ENCODE measurements around the gene LMO7.

The LMO7 gene

DNA sequence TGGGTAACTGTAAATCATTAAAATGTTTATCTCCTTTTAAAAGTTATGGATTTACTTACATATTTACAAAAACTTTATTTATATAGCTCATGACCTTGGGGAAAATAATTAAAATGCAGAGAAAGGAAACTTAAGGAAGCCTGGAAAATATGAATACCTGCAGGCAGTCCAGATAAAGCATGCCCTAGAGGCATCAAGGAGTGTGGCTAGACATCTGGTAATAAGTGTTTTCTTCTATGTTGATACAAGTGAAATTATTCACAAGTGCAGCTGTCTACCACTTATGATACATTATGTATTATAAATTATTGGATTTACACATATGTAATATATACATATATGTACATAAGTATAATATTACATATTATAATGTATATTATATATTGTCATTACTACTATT, 207.9 kb downstream of the LMO7 start:
- Histone ChIP-seq H3K4me2 (ENCODE audit: low read length) (no peak overlapping the region), H3K4me3 (ENCODE audit: low read depth, low read length) (no peak overlapping the region), H3K27ac (no peak overlapping the region), H2AFZ (no peak overlapping the region), H3K27me3 (ENCODE audit: control insufficient read depth, insufficient read depth, low read length) (no peaks in the 10 kb centered on the region), H3K9me3 (ENCODE audit: control insufficient read depth, low read length) (no peaks in the 10 kb centered on the region), H3K79me2 (no peaks in the 10 kb centered on the region), H3K4me1 (no peaks in the 10 kb centered on the region), H3K36me3 (ENCODE audit: control insufficient read depth, insufficient read depth, low read length) (no peaks in the 10 kb centered on the region), H3K9ac (no peak overlapping the region)
- TF ChIP-seq, protein P1, sequence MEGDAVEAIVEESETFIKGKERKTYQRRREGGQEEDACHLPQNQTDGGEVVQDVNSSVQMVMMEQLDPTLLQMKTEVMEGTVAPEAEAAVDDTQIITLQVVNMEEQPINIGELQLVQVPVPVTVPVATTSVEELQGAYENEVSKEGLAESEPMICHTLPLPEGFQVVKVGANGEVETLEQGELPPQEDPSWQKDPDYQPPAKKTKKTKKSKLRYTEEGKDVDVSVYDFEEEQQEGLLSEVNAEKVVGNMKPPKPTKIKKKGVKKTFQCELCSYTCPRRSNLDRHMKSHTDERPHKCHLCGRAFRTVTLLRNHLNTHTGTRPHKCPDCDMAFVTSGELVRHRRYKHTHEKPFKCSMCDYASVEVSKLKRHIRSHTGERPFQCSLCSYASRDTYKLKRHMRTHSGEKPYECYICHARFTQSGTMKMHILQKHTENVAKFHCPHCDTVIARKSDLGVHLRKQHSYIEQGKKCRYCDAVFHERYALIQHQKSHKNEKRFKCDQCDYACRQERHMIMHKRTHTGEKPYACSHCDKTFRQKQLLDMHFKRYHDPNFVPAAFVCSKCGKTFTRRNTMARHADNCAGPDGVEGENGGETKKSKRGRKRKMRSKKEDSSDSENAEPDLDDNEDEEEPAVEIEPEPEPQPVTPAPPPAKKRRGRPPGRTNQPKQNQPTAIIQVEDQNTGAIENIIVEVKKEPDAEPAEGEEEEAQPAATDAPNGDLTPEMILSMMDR (IDR thresholded peaks at IDR 0.05), result no peak

DNA sequence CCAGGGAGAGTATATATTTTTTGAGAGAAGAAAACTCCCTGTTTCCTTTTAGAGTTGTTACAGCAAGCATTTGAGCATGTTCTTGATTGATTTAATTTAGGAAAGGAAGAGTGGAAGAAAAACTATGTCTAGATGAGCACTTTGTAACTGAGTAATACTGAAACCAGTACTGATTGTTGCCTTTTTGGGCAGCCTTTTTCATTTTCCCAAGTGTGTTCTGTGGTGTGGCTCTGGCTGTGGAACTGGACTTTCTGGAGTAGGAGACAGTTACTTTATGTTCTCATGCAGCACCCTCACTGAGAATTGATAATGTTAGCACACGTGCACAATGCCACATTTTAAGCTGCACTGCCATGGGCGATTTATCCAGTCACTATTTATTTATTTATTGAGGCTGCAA, 211.5 kb downstream of the LMO7 start:
- Histone ChIP-seq H3K9ac (no peak overlapping the region), H2AFZ (no peak overlapping the region), H3K79me2 (no peaks in the 10 kb centered on the region), H3K27ac (no peak overlapping the region), H3K27me3 (ENCODE audit: control insufficient read depth, insufficient read depth, low read length) (no peaks in the 10 kb centered on the region), H3K4me1 (no peaks in the 10 kb centered on the region), H3K9me3 (ENCODE audit: control insufficient read depth, low read length) (no peaks in the 10 kb centered on the region), H3K4me2 (ENCODE audit: low read length) (no peak overlapping the region), H3K36me3 (ENCODE audit: control insufficient read depth, insufficient read depth, low read length) (no peaks in the 10 kb centered on the region), H3K4me3 (ENCODE audit: low read depth, low read length) (no peak overlapping the region)
- TF ChIP-seq, protein P1 (IDR thresholded peaks at IDR 0.05), result no peak

GRCh38 chr13:75850916-75851315, 214.8 kb downstream of the LMO7 start:
- no peaks in the 10 kb centered on the region for H3K36me3 ChIP-seq (ENCODE audit: control insufficient read depth, insufficient read depth, low read length)
- no peak overlapping the region for H3K9ac ChIP-seq
- TF ChIP-seq, protein P1 (IDR thresholded peaks at IDR 0.05), result no peak
- no peak overlapping the region for H2AFZ ChIP-seq
- no peak overlapping the region for H3K4me3 ChIP-seq (ENCODE audit: low read depth, low read length)
- H3K27ac ChIP-seq, result no peak overlapping the region
- H3K27me3 ChIP-seq (ENCODE audit: control insufficient read depth, insufficient read depth, low read length), result no peaks in the 10 kb centered on the region
- H3K79me2 ChIP-seq, result no peaks in the 10 kb centered on the region
- no peaks in the 10 kb centered on the region for H3K4me1 ChIP-seq
- H3K4me2 ChIP-seq (ENCODE audit: low read length), result no peak overlapping the region
- no peaks in the 10 kb centered on the region for H3K9me3 ChIP-seq (ENCODE audit: control insufficient read depth, low read length)

GRCh38 chr13:75855216-75855615, 219.1 kb downstream of the LMO7 start:
- no peaks in the 10 kb centered on the region for H3K9me3 ChIP-seq (ENCODE audit: control insufficient read depth, low read length)
- no peaks in the 10 kb centered on the region for H3K4me1 ChIP-seq
- no peaks in the 10 kb centered on the region for H3K79me2 ChIP-seq
- H3K27me3 ChIP-seq (ENCODE audit: control insufficient read depth, insufficient read depth, low read length), result no peaks in the 10 kb centered on the region
- no peak overlapping the region for H3K9ac ChIP-seq
- TF ChIP-seq, protein P1 (IDR thresholded peaks at IDR 0.05), result no peak
- H3K27ac ChIP-seq, result no peak overlapping the region
- no peaks in the 10 kb centered on the region for H3K36me3 ChIP-seq (ENCODE audit: control insufficient read depth, insufficient read depth, low read length)
- H3K4me2 ChIP-seq (ENCODE audit: low read length), result no peak overlapping the region
- H2AFZ ChIP-seq, result no peak overlapping the region
- H3K4me3 ChIP-seq (ENCODE audit: low read depth, low read length), result no peak overlapping the region

DNA sequence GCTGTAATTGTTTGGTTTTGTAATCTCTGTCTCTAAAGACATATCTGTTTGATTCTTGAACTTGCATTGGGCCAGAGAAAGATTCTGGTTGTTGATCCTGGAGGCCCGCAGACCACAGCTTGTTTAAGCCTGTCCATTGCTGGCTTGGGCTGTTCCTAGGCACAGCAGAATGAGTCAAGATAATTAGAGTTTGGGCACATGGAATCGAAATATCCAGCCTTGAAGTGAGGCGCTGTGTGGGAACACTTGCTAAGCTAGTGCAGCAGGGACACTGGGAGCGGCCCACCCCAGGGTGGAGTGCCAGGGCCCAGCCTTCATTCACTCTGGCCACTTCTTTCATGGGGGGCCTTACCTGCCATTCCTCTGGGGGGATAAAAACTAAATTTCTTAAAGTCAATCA, 219.7 kb downstream of the LMO7 start:
- no peaks in the 10 kb centered on the region for H3K4me1 ChIP-seq
- H3K4me3 ChIP-seq (ENCODE audit: low read depth, low read length), result no peak overlapping the region
- no peak overlapping the region for H3K4me2 ChIP-seq (ENCODE audit: low read length)
- TF ChIP-seq, protein P1 (IDR thresholded peaks at IDR 0.05), result no peak
- H2AFZ ChIP-seq, result no peak overlapping the region
- no peaks in the 10 kb centered on the region for H3K79me2 ChIP-seq
- no peaks in the 10 kb centered on the region for H3K9me3 ChIP-seq (ENCODE audit: control insufficient read depth, low read length)
- no peak overlapping the region for H3K27ac ChIP-seq
- H3K36me3 ChIP-seq (ENCODE audit: control insufficient read depth, insufficient read depth, low read length), result no peaks in the 10 kb centered on the region
- H3K27me3 ChIP-seq (ENCODE audit: control insufficient read depth, insufficient read depth, low read length), result no peaks in the 10 kb centered on the region
- no peak overlapping the region for H3K9ac ChIP-seq

All from parathyroid adenoma (tissue), 2 donors.